Hematopoietic multipotent progenitor cell treated with erythropoietin and hydrocortisone succinate and interleukin-3 and kit ligand, for 6 days (in vitro differentiated cells): ENCODE data around the gene RRAS2.
"Not testable (repeated sequence)": the region's sequence is repeated elsewhere in the genome, so short reads cannot be mapped to it uniquely, and the experiment has no call there.

Experiments used
- DNase-seq: peaks from one replicate; pipeline ENCODE4 v3.0.0-alpha.2; 2015

RRAS2 gene

GRCh38 chr11:14358729-14359439 lies at the start of gene RRAS2:
Gene RRAS2, minus strand, starts transcription at chr11:14359183. Its CDS starts 313 bp downstream, at chr11:14358870.
- DNase-seq, result peak; percentile 76

- DNase-seq, result no peak
These were observed 49.6 kb upstream of the RRAS2 start for GRCh38 chr11:14408612-14409011.

GRCh38 chr11:14406116-14406515 lies 47.1 kb upstream of the RRAS2 start:
- DNase-seq, result not testable (repeated sequence)

- DNase-seq, result not testable (repeated sequence)
These were observed 44.5 kb upstream of the RRAS2 start for GRCh38 chr11:14403528-14403927.

GRCh38 chr11:14399087-14399486 lies 40.1 kb upstream of the RRAS2 start:
- DNase-seq, result no peak

- no peak for DNase-seq
These were observed 37.3 kb upstream of the RRAS2 start for GRCh38 chr11:14396273-14396672.

GRCh38 chr11:14393889-14394288 lies 34.9 kb upstream of the RRAS2 start:
- no peak for DNase-seq

GRCh38 chr11:14393129-14393528 lies 34.1 kb upstream of the RRAS2 start:
- no peak for DNase-seq

- DNase-seq, result no peak
These were observed 31.7 kb upstream of the RRAS2 start for GRCh38 chr11:14390669-14391068.

GRCh38 chr11:14388352-14388751 lies 29.4 kb upstream of the RRAS2 start:
- DNase-seq, result no peak

- no peak for DNase-seq
These were observed 28.0 kb upstream of the RRAS2 start for GRCh38 chr11:14386895-14387480.

GRCh38 chr11:14386081-14386480 lies 27.1 kb upstream of the RRAS2 start:
- no peak for DNase-seq

GRCh38 chr11:14384338-14384737 lies 25.4 kb upstream of the RRAS2 start:
- DNase-seq, result no peak

- no peak for DNase-seq
These were observed 23.0 kb upstream of the RRAS2 start for GRCh38 chr11:14381968-14382367.

GRCh38 chr11:14380947-14381561 lies 22.1 kb upstream of the RRAS2 start:
- peak; percentile 51 for DNase-seq

GRCh38 chr11:14380125-14380936 lies 21.3 kb upstream of the RRAS2 start:
- DNase-seq, result no peak

GRCh38 chr11:14378171-14378570 lies 19.2 kb upstream of the RRAS2 start:
- no peak for DNase-seq

GRCh38 chr11:14376920-14377319 lies 17.9 kb upstream of the RRAS2 start:
- DNase-seq, result no peak

- DNase-seq, result peak; percentile 13
These were observed 16.2 kb upstream of the RRAS2 start for GRCh38 chr11:14374922-14375830.

- DNase-seq, result no peak
These were observed 15.1 kb upstream of the RRAS2 start for GRCh38 chr11:14373941-14374646.

GRCh38 chr11:14372011-14372410 lies 13.0 kb upstream of the RRAS2 start:
- no peak for DNase-seq

GRCh38 chr11:14371249-14371648 lies 12.3 kb upstream of the RRAS2 start:
- no peak for DNase-seq
